NCI-H1436 (cell line): ENCODE results near the gene NOX1.
"Not testable (repeated sequence)": the region's sequence is repeated elsewhere in the genome, so short reads cannot be mapped to it uniquely, and the experiment has no call there.

Source experiments
- DNase-seq: peaks from one replicate; lab custom pipeline; 2025; lab: John Stamatoyannopoulos, UW

NOX1 gene

GRCh38 chrX:100819534-100819836, 54.7 kb downstream of the NOX1 start:
- no peak for DNase-seq

- no peak for DNase-seq
These were observed 56.8 kb downstream of the NOX1 start for GRCh38 chrX:100817340-100817739.

DNA sequence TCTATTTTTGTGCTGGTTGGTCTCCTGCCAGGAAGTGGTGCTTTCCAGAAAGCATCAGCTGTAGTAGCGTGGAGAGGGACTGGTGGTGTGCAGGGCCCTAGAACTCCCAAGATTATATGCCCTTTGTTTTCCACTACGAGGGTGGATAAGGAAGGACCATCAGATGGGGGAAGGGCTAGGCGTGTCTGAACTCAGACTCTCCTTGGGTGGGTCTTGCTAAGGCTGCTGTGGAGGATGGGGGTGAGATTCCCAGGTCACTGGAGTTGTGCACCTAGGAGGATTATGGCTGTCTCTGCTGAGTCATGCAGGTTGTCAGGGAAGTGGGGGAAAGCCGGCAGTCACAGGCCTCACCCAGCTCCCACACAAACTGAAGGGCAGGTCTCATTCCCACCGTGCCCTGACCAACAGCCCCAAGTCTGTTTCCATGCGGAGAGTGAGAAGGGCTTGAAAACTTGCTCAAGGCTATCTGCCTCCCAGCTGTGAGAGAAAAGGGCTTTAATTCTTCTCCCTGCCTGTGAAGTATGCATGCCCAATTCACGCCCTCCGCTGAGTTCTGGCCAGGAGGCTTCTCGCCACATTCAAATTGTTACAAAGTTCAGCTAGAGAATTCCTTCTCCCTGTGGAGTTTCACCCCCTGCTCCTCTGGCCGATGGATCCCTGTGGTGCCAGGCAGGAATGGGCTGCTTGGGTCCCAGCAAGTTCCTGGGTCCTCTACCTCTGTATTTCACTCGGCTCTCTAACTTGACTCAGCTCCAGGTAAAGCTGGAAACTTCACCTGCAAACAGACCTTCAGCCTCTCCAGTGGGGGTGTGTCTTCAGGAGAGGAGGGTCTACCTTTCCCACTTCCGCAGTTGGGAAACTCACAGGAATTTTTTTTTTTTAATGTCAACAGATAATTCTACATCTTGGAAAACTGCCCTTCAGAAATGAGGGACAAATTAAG, 61.7 kb downstream of the NOX1 start:
- no peak for DNase-seq

- DNase-seq = not testable (repeated sequence)
These were observed 65.9 kb downstream of the NOX1 start for GRCh38 chrX:100808265-100808664.

GRCh38 chrX:100804780-100805179, 69.4 kb downstream of the NOX1 start:
- DNase-seq = no peak

DNA sequence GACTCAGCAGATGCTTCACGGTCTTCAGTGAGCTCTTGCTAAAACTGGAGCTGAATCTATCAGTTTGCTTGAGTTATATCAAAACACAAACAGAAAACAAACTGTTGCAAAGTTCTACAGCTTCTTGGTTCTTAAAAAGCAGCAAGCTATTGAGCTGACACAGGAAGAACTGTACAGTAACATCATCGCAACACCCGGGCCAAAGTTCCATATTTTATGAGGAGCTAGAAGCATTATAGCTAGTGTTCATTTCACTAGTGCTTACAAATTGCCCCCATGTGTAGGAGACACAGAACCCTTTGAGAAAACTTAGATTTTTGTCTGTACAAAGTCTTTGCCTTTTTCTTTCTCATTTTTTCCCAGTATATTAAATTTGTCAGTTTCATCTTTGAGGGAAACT, 71.3 kb downstream of the NOX1 start:
- no peak for DNase-seq

DNA sequence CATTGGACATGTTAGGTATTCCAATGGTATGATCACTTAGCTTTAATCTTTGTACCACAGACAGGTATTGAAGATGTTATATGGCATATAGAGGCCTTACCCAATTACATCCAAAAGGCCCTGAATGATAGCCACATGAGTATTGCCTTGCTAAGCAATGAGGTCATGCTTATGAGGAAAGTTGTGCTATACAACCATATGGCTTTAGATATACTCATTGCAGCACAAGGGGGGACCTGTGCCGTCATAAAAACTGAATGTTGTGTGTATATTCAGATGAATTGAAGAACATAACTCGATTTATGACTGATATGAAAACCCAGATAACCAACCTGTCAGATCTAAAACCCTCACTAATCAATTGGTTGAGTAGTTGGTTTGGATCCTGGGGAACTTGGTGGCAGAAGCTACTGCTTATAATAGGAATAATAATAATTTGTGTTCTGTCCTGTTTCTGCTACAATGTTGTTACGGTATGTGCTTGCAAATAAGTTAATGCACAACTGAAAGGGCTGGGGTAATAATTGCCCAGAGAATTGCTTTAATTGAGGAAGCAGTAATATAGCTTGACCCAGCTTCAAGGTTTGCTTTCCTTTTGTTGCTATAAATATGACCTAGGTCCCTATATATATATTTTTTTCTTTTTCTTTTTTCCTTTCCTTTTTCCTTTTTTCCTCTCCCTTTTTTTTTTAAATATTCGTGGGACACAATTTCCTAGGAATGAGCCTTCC, 75.5 kb downstream of the NOX1 start:
- DNase-seq = no peak

DNA sequence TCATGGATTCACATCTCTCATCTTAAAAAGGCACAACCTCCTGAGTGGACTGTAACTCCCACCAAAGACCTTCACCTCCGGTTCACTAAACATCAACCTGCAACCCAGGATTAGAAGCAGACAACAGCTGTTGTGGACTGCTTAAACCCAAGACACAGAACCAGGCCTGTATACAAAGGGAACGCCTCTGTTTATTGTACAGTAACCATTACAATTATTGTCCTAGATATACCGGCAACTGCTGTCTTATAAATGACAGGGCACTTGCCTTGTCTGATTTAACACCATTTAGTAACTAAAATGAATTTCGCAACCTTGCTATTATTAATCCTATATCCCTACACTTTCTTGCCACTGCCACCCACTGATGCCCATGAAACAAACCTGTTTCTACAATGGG, 76.8 kb downstream of the NOX1 start:
- DNase-seq = no peak

- not testable (repeated sequence) for DNase-seq
These were observed 77.8 kb downstream of the NOX1 start for GRCh38 chrX:100796371-100796770.
